Activated CD8-positive, alpha-beta memory T cell treated with anti-CD3 and anti-CD28 coated beads for 4 hours (primary cell): ENCODE results near the gene EFCAB6.

ENCODE experiments used
- DNase-seq, 2 donors: peaks; one replicate each; pipeline ENCODE4 v3.0.0-alpha.2; 2020; ENCODE audit warnings: low read depth in 2 of 2

EFCAB6 gene

GRCh38 chr22:43829904-43830851 lies 18.1 kb upstream of the EFCAB6 start:
- DNase-seq: no peak

- no peak for DNase-seq
Observed at GRCh38 chr22:43828998-43829782, 17.1 kb upstream of the EFCAB6 start.

- DNase-seq: no peak
Observed at GRCh38 chr22:43828725-43828997, 16.6 kb upstream of the EFCAB6 start.

GRCh38 chr22:43827926-43828724 lies 16.0 kb upstream of the EFCAB6 start:
- DNase-seq: no peak

GRCh38 chr22:43827003-43827735 lies 15.1 kb upstream of the EFCAB6 start:
- DNase-seq: no peak

- no peak for DNase-seq
Observed at GRCh38 chr22:43826142-43827002, 14.3 kb upstream of the EFCAB6 start.

- DNase-seq: no peak
Observed at GRCh38 chr22:43825651-43826050, 13.5 kb upstream of the EFCAB6 start.

- DNase-seq: no peak
Observed at GRCh38 chr22:43824724-43825420, 12.8 kb upstream of the EFCAB6 start.

GRCh38 chr22:43823911-43824665 lies 12.0 kb upstream of the EFCAB6 start:
- no peak for DNase-seq

GRCh38 chr22:43823353-43823908 lies 11.3 kb upstream of the EFCAB6 start:
- no peak for DNase-seq

- no peak for DNase-seq
Observed at GRCh38 chr22:43821606-43822425, 9.7 kb upstream of the EFCAB6 start.

GRCh38 chr22:43820651-43821305 lies 8.7 kb upstream of the EFCAB6 start:
- DNase-seq: no peak

GRCh38 chr22:43819931-43820640 lies 8.0 kb upstream of the EFCAB6 start:
- no peak for DNase-seq

- no peak for DNase-seq
Observed at GRCh38 chr22:43819421-43819921, 7.4 kb upstream of the EFCAB6 start.

GRCh38 chr22:43818981-43819380 lies 6.9 kb upstream of the EFCAB6 start:
- no peak for DNase-seq

GRCh38 chr22:43817402-43817801 lies 5.3 kb upstream of the EFCAB6 start:
- no peak for DNase-seq

GRCh38 chr22:43814264-43814663 lies 2.2 kb upstream of the EFCAB6 start:
- DNase-seq: no peak
